IMR-90 (cell line): ENCODE data around the gene C12orf50. TPM values are rescaled to one million over a fixed set of nuclear protein-coding genes. Genes with fewer than 3 reads are reported as not detected.
A peak's percentile ranks its signal among the peaks of the same experiment; 100 is the strongest.

Experiments
- ATAC-seq: fragments of 200-7000 bp; cut with Tn5 transposase; 2 replicates; pipeline ENCODE4 v1.9.1; 2020; ENCODE audit warnings: low read depth, mild to moderate bottlenecking, moderate library complexity
- BruUV-seq: library from RNA; stranded (reverse); fragments of 400-500 nt; replicated peaks from 2 replicates; lab custom pipeline; 2021; lab: Mats Ljungman, UMichigan
- CTCF ChIA-PET: fragments of 300-600 bp; formaldehyde crosslinking; extraction: SDS; loops from one replicate; lab custom pipeline; 2021; ENCODE audit warnings: antibody characterized with exemption; lab: Yijun Ruan, JAX
- POLR2A ChIA-PET: fragments of 300-600 bp; sonication (Branson Sonifier 250); formaldehyde crosslinking; loops from one replicate; lab custom pipeline; 2022; ENCODE audit warnings: antibody characterized with exemption; ENCODE audit not compliant: unreplicated experiment; lab: Charles Lee
- DNase-seq: peaks from one replicate; pipeline ENCODE4 v3.0.0; 2013
- H2AFZ ChIP-seq: replicated peaks from 2 replicates; pipeline ENCODE3; 2013; ENCODE audit warnings: low read length, mild to moderate bottlenecking; ENCODE audit not compliant: poor library complexity
- H2AK5ac ChIP-seq: 2 replicates; pipeline ENCODE4 v1.6.1; 2013; ENCODE audit warnings: low read depth, low read length, inconsistent platforms
- H2AK9ac ChIP-seq: replicated peaks from 2 replicates; pipeline ENCODE3; 2013; ENCODE audit warnings: mild to moderate bottlenecking, low read depth, low read length, moderate library complexity; ENCODE audit not compliant: poor library complexity
- H2BK120ac ChIP-seq: 2 replicates; pipeline ENCODE4 v1.6.1; 2013; ENCODE audit warnings: low read depth, low read length, inconsistent platforms
- H2BK15ac ChIP-seq: 3 replicates; pipeline ENCODE4 v1.6.1; 2013; ENCODE audit warnings: low read depth, low read length, inconsistent platforms
- H2BK20ac ChIP-seq: 2 replicates; pipeline ENCODE4 v1.6.1; 2013; ENCODE audit warnings: low read depth, mild to moderate bottlenecking, inconsistent platforms, low read length, moderate library complexity
- H2BK5ac ChIP-seq: 2 replicates; pipeline ENCODE4 v1.6.1; 2013; ENCODE audit warnings: mild to moderate bottlenecking, low read depth, low read length, inconsistent platforms; ENCODE audit not compliant: poor library complexity, severe bottlenecking
- H3K14ac ChIP-seq: replicated peaks from 2 replicates; pipeline ENCODE4 v1.6.1; 2013; ENCODE audit warnings: low read depth, low read length, inconsistent platforms
- H3K18ac ChIP-seq: 2 replicates; pipeline ENCODE4 v1.6.1; 2013; ENCODE audit warnings: low read depth, low read length, control low read depth
- H3K23ac ChIP-seq: 2 replicates; pipeline ENCODE4 v1.6.1; 2013; ENCODE audit warnings: low read depth, low read length, inconsistent platforms
- H3K27ac ChIP-seq: 2 replicates; pipeline ENCODE4 v1.5.1; 2013; ENCODE audit warnings: mild to moderate bottlenecking, control low read depth, low read length; ENCODE audit not compliant: insufficient read depth
- H3K27me3 ChIP-seq: 2 replicates; pipeline ENCODE4 v1.6.1; 2013; ENCODE audit warnings: low read length; ENCODE audit not compliant: control insufficient read depth, insufficient read depth
- H3K36me3 ChIP-seq: 2 replicates; pipeline ENCODE4 v1.6.1; 2013; ENCODE audit warnings: low read length, mixed read lengths; ENCODE audit not compliant: control insufficient read depth, insufficient read depth
- H3K4ac ChIP-seq: 2 replicates; pipeline ENCODE4 v1.6.1; 2013; ENCODE audit warnings: low read depth, low read length, inconsistent platforms
- H3K4me1 ChIP-seq: 2 replicates; pipeline ENCODE4 v1.6.1; 2013; ENCODE audit warnings: low read length, mixed read lengths; ENCODE audit not compliant: control insufficient read depth, insufficient read depth
- H3K4me2 ChIP-seq: 2 replicates; pipeline ENCODE4 v1.6.1; 2013; ENCODE audit warnings: low read depth, mild to moderate bottlenecking, control low read depth, low read length, moderate library complexity
- H3K4me3 ChIP-seq: 2 replicates; pipeline ENCODE4 v1.5.1; 2013; ENCODE audit warnings: low read depth, mild to moderate bottlenecking, control low read depth, low read length, moderate library complexity; ENCODE audit not compliant: insufficient read depth
- H3K56ac ChIP-seq: 2 replicates; pipeline ENCODE4 v1.6.1; 2013; ENCODE audit warnings: low read length, inconsistent platforms; ENCODE audit not compliant: insufficient read depth; ENCODE audit errors: extremely low read depth
- H3K79me1 ChIP-seq, 2 experiments: 2 replicates each; pipeline ENCODE4 v1.6.1; 2013; ENCODE audit warnings: low read length in 2 of 2, inconsistent platforms in 1 of 2, low read depth in 1 of 2
- H3K9ac ChIP-seq: 2 replicates; pipeline ENCODE4 v1.6.1; 2013; ENCODE audit warnings: low read depth, low read length, control low read depth
- H3K9me1 ChIP-seq: 2 replicates; pipeline ENCODE4 v1.6.1; 2013; ENCODE audit warnings: low read length, inconsistent platforms; ENCODE audit not compliant: insufficient read depth
- H3K9me3 ChIP-seq: 2 replicates; pipeline ENCODE4 v1.6.1; 2013; ENCODE audit warnings: low read length; ENCODE audit not compliant: control insufficient read depth, insufficient read depth
- H4K20me1 ChIP-seq: 2 replicates; pipeline ENCODE4 v1.6.1; 2013; ENCODE audit warnings: low read length, inconsistent platforms; ENCODE audit not compliant: insufficient read depth
- H4K5ac ChIP-seq: 2 replicates; pipeline ENCODE4 v1.6.1; 2013; ENCODE audit warnings: mild to moderate bottlenecking, low read depth, low read length, control low read depth
- H4K8ac ChIP-seq, 2 experiments: 2 replicates each; pipeline ENCODE4 v1.6.1; 2013; ENCODE audit warnings: low read depth in 2 of 2, low read length in 2 of 2, control low read depth in 1 of 2, inconsistent platforms in 1 of 2
- H4K91ac ChIP-seq: 2 replicates; pipeline ENCODE4 v1.6.1; 2013; ENCODE audit warnings: low read depth, low read length, inconsistent platforms; ENCODE audit not compliant: insufficient read depth
- RCOR1 ChIP-seq: IDR thresholded peaks from 2 replicates; pipeline ENCODE4 v1.6.1; 2012; ENCODE audit warnings: mild to moderate bottlenecking, low read length, improper control_type of control experiment; ENCODE audit not compliant: insufficient replicate concordance
- SMC3 ChIP-seq: fragments of 150-350 bp; IDR thresholded peaks from 2 replicates; pipeline ENCODE4 v1.6.1; 2016; ENCODE audit warnings: low read depth, mild to moderate bottlenecking, antibody characterized with exemption, low read length, moderate library complexity
- WGBS, 2 experiments: methylation state at CpG; one replicate each; pipeline versions ENCODE4 v1.1.5 to v1.1.7; 2013; ENCODE audit warnings: missing lambda C conversion rate in 2 of 2; ENCODE audit not compliant: insufficient read length in 1 of 2; ENCODE audit errors: extremely low coverage in 2 of 2; 5-methylcytosine and 5-hydroxymethylcytosine counted together
- dilution Hi-C: fragments of 300-500 bp; cut with HindIII; formaldehyde crosslinking; loops from one replicate; pipeline ENCODE4 v1.14.3; 2018; ENCODE audit warnings: low sequenced_read_pairs; ENCODE audit not compliant: unreplicated experiment
- in situ Hi-C: fragments of 300-500 bp; cut with MboI; formaldehyde crosslinking; loops from 3 replicates; pipeline ENCODE4 v1.14.3; 2019; ENCODE audit warnings: low sequenced_read_pairs, inconsistent platforms, mixed read lengths
- intact Hi-C: fragments of 100-400 bp; cut with micrococcal nuclease; formaldehyde crosslinking; loops from 2 replicates; pipeline ENCODE4 v1.10.0; 2022
- microRNA-seq, 2 experiments: library from miRNA; stranded (forward) in 1 of 2; unstranded in 1 of 2; fragments of 10-50 nt in 1 of 2; fragments of <30 nt in 1 of 2; gene quantifications in 1 of 2; microRNA quantifications in 1 of 2; one replicate each; pipeline versions ENCODE3 to v1.1.0; 2013 to 2020; ENCODE audit not compliant: insufficient read depth in 1 of 2, insufficient read length in 1 of 2, unreplicated experiment in 1 of 2
- polyA plus RNA-seq, 3 experiments: library from polyadenylated mRNA; depleted of rRNA; stranded (reverse); fragments of >200 nt; gene quantifications; 2 replicates each; pipeline ENCODE4 v1.2.3, GENCODE V29; 2012; ENCODE audit warnings: low replicate concordance in 1 of 3
- small RNA-seq, 5 experiments: library from RNA; depleted of rRNA; stranded (forward); fragments of <200 nt; gene quantifications; one replicate each; pipeline ENCODE3, GENCODE V24; 2012
- total RNA-seq: library from RNA; depleted of rRNA; stranded (reverse); fragments of >200 nt; gene quantifications from 2 replicates; pipeline ENCODE4 v1.2.3, GENCODE V29; 2012; rRNA removed
- TF ChIP-seq, protein P1 (sequence below): conservative IDR thresholded peaks from 2 replicates; pipeline ENCODE4 v1.5.1; 2012; ENCODE audit warnings: mild to moderate bottlenecking, low read depth, low read length, improper control_type of control experiment
- TF ChIP-seq, protein P2 (sequence below): fragments of 150-350 bp; IDR thresholded peaks from 2 replicates; pipeline ENCODE4 v1.6.1; 2016; ENCODE audit warnings: low read depth, mild to moderate bottlenecking, low read length, moderate library complexity, borderline replicate concordance

The C12orf50 gene
- total and polyA plus RNA-seq, 2 of the 4 experiments (the other 2 are of a cell fraction) = not detected

DNA sequence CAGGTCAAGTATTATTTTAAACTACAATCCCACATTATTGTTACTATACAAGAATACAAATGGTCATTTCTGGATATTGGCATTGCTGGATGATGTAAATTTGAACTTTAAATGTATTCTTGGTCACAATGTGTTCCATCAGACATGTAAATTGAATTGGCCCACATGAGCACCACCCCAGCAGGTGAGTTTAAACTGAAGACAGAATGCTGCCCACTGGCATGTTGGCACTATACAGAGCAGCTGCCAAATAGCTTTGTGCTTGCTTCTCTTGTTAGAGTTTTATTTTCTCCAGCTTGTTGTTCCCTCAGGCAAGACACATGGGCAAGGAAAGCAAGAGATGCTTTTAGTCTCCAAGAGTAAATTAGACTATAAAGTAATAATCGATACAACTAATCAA lies 98.6 kb downstream of the C12orf50 start:
- Histone ChIP-seq H3K23ac (no peak overlapping the region), H3K14ac (no peak overlapping the region), H2BK15ac (0 out of 3 replicates have a peak overlapping the region, but pooled peaks have one; percentile 12), H3K56ac (no peak overlapping the region), H3K27ac (peak overlapping the region; percentile 17; the same call in 1 of the 2 replicates), H3K4me1 (peaks cover 13% of the 10 kb centered on the region), H2BK5ac (peak overlapping the region; percentile 80), H2AK5ac (no peak overlapping the region), H3K27me3 (no peaks in the 10 kb centered on the region), H3K36me3 (no peaks in the 10 kb centered on the region), H3K9me3 (no peaks in the 10 kb centered on the region), H3K4ac (peak overlapping the region; percentile 70), H3K4me2 (no peak overlapping the region; the same call in 1 of the 2 replicates), H2AK9ac (no peak overlapping the region), H4K20me1 (no peaks in the 10 kb centered on the region), H4K91ac (peak overlapping the region; percentile 53; the same call in 1 of the 2 replicates), H4K5ac (peak overlapping the region; percentile 69; the same call in 1 of the 2 replicates), H3K9ac (no peak overlapping the region), H3K79me1 (no peaks in the 10 kb centered on the region), H3K4me3 (no peak overlapping the region), H3K9me1 (no peaks in the 10 kb centered on the region; the same call in 1 of the 2 replicates), H2BK20ac (peak overlapping the region; percentile 30; the same call in 1 of the 2 replicates), H2AFZ (no peak overlapping the region), H2BK120ac (peak overlapping the region; percentile 74), H3K18ac (peak overlapping the region; percentile 95; the same call in 1 of the 2 replicates), H4K8ac (no peak overlapping the region)
- BruUV-seq = no TSS peak
- no CpG with 5 or more reads among the region's 1 CpG for WGBS, 2 experiments
- DNase-seq (no peak), ATAC-seq (no peak)
- in situ Hi-C loops = no loop called here
- dilution Hi-C loops = no loop called here
- CTCF ChIA-PET = no interaction called here
- TF ChIP-seq, protein P1, sequence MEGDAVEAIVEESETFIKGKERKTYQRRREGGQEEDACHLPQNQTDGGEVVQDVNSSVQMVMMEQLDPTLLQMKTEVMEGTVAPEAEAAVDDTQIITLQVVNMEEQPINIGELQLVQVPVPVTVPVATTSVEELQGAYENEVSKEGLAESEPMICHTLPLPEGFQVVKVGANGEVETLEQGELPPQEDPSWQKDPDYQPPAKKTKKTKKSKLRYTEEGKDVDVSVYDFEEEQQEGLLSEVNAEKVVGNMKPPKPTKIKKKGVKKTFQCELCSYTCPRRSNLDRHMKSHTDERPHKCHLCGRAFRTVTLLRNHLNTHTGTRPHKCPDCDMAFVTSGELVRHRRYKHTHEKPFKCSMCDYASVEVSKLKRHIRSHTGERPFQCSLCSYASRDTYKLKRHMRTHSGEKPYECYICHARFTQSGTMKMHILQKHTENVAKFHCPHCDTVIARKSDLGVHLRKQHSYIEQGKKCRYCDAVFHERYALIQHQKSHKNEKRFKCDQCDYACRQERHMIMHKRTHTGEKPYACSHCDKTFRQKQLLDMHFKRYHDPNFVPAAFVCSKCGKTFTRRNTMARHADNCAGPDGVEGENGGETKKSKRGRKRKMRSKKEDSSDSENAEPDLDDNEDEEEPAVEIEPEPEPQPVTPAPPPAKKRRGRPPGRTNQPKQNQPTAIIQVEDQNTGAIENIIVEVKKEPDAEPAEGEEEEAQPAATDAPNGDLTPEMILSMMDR = no peak
- TF ChIP-seq, protein P2, sequence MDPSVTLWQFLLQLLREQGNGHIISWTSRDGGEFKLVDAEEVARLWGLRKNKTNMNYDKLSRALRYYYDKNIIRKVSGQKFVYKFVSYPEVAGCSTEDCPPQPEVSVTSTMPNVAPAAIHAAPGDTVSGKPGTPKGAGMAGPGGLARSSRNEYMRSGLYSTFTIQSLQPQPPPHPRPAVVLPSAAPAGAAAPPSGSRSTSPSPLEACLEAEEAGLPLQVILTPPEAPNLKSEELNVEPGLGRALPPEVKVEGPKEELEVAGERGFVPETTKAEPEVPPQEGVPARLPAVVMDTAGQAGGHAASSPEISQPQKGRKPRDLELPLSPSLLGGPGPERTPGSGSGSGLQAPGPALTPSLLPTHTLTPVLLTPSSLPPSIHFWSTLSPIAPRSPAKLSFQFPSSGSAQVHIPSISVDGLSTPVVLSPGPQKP = no peak
- TF ChIP-seq SMC3 (no peak), RCOR1 (no peak)
- intact Hi-C loops = no loop called here
- POLR2A ChIA-PET = no interaction called here

Small RNA genes within 50 kb of the gene (microRNA-seq; reads per million reads assigned to microRNA genes)
- gene RNA5SP364 (ENCODE audit: insufficient read depth, insufficient read length) = not detected

Small RNA genes within 50 kb of the gene (small RNA-seq; reads per million reads assigned to genes)
- gene RNA5SP364 = 0 reads per million in 5 experiments

Other genes starting within 250 kb of the C12orf50 start
- gene CEP290, start 112.7 kb upstream of the C12orf50 start, total RNA-seq = 7.9 and 17.5 TPM in 2 replicates
- gene CEP290, start 112.7 kb upstream of the C12orf50 start, polyA plus RNA-seq (2012; rRNA removed) = 4.3 and 4.4 TPM in 2 replicates
- gene TMTC3, start 112.9 kb upstream of the C12orf50 start, total RNA-seq = 44.3 and 70.8 TPM in 2 replicates
- gene TMTC3, start 112.9 kb upstream of the C12orf50 start, polyA plus RNA-seq (2012; rRNA removed) = 2.8 and 3.7 TPM in 2 replicates